Measurements from ENCODE around the gene STEAP1. TPM values are rescaled to one million over a fixed set of nuclear protein-coding genes. Genes with fewer than 3 reads are reported as not detected.
"Not testable (repeated sequence)": the region's sequence is repeated elsewhere in the genome, so short reads cannot be mapped to it uniquely, and the experiment has no call there.

Gene STEAP1
- total and polyA plus RNA-seq, 4 donors: 20.0 to 37.1 (median 29.6) TPM

- not testable (repeated sequence) for H3K9ac ChIP-seq (ENCODE audit: low read depth in 1 of 2, low read length in 2 of 2); DNase-seq (ENCODE audit: low spot score); H3K9me3 ChIP-seq (ENCODE audit: control insufficient read depth in 4 of 4, low read length in 3 of 4); H3K27me3 ChIP-seq (ENCODE audit: control insufficient read depth in 4 of 4, insufficient read depth in 4 of 4, low read length in 3 of 4); H3K27ac ChIP-seq (ENCODE audit: low read depth in 1 of 2, low read length in 2 of 2); H3K36me3 ChIP-seq (ENCODE audit: control insufficient read depth in 4 of 4, insufficient read depth in 3 of 4, low read depth in 1 of 4, low read length in 3 of 4); H3K4me1 ChIP-seq (ENCODE audit: control insufficient read depth in 4 of 4, insufficient read depth in 4 of 4, low read length in 3 of 4); H3K4me3 ChIP-seq (ENCODE audit: low read depth in 1 of 3, low read length in 3 of 3)
- TF ChIP-seq RAD21 (IDR thresholded peaks at IDR 0.05): peak; percentile 47 to 69
- TF ChIP-seq, protein P1, sequence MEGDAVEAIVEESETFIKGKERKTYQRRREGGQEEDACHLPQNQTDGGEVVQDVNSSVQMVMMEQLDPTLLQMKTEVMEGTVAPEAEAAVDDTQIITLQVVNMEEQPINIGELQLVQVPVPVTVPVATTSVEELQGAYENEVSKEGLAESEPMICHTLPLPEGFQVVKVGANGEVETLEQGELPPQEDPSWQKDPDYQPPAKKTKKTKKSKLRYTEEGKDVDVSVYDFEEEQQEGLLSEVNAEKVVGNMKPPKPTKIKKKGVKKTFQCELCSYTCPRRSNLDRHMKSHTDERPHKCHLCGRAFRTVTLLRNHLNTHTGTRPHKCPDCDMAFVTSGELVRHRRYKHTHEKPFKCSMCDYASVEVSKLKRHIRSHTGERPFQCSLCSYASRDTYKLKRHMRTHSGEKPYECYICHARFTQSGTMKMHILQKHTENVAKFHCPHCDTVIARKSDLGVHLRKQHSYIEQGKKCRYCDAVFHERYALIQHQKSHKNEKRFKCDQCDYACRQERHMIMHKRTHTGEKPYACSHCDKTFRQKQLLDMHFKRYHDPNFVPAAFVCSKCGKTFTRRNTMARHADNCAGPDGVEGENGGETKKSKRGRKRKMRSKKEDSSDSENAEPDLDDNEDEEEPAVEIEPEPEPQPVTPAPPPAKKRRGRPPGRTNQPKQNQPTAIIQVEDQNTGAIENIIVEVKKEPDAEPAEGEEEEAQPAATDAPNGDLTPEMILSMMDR (IDR thresholded peaks at IDR 0.05; ENCODE audit: low read depth, low read length, missing input control): peak; percentile 31
Observed at GRCh38 chr7:90149428-90149827, 4.8 kb upstream of the STEAP1 start.

- not testable (repeated sequence) for H3K36me3 ChIP-seq (ENCODE audit: control insufficient read depth in 4 of 4, insufficient read depth in 3 of 4, low read depth in 1 of 4, low read length in 3 of 4); H3K4me1 ChIP-seq (ENCODE audit: control insufficient read depth in 4 of 4, insufficient read depth in 4 of 4, low read length in 3 of 4); H3K9me3 ChIP-seq (ENCODE audit: control insufficient read depth in 4 of 4, low read length in 3 of 4); H3K4me3 ChIP-seq (ENCODE audit: low read depth in 1 of 3, low read length in 3 of 3); H3K9ac ChIP-seq (ENCODE audit: low read depth in 1 of 2, low read length in 2 of 2); H3K27me3 ChIP-seq (ENCODE audit: control insufficient read depth in 4 of 4, insufficient read depth in 4 of 4, low read length in 3 of 4); DNase-seq (ENCODE audit: low spot score); H3K27ac ChIP-seq (ENCODE audit: low read depth in 1 of 2, low read length in 2 of 2)
- 79% methylated on average over 3 of the region's 3 CpGs for WGBS
Observed at GRCh38 chr7:90151884-90152283, 2.4 kb upstream of the STEAP1 start.

DNA sequence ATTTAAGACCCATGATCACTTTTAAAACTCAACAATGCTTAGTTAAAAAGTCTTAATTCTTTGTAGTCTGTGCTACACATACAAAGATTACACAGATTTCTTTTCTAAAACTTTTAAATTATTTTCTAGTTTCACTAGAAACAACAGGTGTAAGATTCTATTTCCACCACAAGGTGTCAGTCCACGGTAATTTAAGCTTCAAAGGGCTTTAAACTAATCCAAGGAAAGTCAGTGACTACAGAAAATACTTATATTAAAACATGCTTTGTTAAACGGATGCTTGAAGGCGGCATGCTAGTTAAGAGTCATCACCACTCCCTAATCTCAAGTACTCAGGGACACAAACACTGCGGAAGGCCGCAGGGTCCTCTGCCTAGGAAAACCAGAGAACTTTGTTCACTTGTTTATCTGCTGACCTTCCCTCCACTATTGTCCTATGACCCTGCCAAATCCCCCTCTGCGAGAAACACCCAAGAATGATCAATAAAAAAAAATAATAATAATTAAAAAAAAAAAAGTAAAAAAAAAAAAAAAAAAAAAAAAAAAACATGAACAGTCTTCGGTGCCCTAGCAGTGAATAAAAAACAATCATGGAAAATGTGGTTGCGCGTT lies 1.5 kb upstream of the STEAP1 start:
- TF ChIP-seq RAD21 (IDR thresholded peaks at IDR 0.05): peak; percentile 76 to 78
- TF ChIP-seq, protein P1 (IDR thresholded peaks at IDR 0.05; ENCODE audit: low read depth, low read length, missing input control): peak; percentile 53
- H3K36me3 ChIP-seq (ENCODE audit: control insufficient read depth in 4 of 4, insufficient read depth in 3 of 4, low read depth in 1 of 4, low read length in 3 of 4); H3K4me3 ChIP-seq (ENCODE audit: low read depth in 1 of 3, low read length in 3 of 3); H3K27ac ChIP-seq (ENCODE audit: low read depth in 1 of 2, low read length in 2 of 2); DNase-seq (ENCODE audit: low spot score); H3K4me1 ChIP-seq (ENCODE audit: control insufficient read depth in 4 of 4, insufficient read depth in 4 of 4, low read length in 3 of 4); H3K27me3 ChIP-seq (ENCODE audit: control insufficient read depth in 4 of 4, insufficient read depth in 4 of 4, low read length in 3 of 4); H3K9me3 ChIP-seq (ENCODE audit: control insufficient read depth in 4 of 4, low read length in 3 of 4); H3K9ac ChIP-seq (ENCODE audit: low read depth in 1 of 2, low read length in 2 of 2): not testable (repeated sequence)
- WGBS: 27% methylated on average over 9 of the region's 9 CpGs

- no peaks in the 10 kb centered on the region for H3K27me3 ChIP-seq (ENCODE audit: control insufficient read depth in 4 of 4, insufficient read depth in 4 of 4, low read length in 3 of 4)
- H3K36me3 ChIP-seq (ENCODE audit: control insufficient read depth in 4 of 4, insufficient read depth in 3 of 4, low read depth in 1 of 4, low read length in 3 of 4): no peaks in the 10 kb centered on the region
- H3K9ac ChIP-seq (ENCODE audit: low read depth in 1 of 2, low read length in 2 of 2): no peak overlapping the region
- WGBS: 51% methylated on average over 4 of the region's 4 CpGs
- peak overlapping the region in 1 of 3 donors; percentile 70 for H3K4me3 ChIP-seq (ENCODE audit: low read depth in 1 of 3, low read length in 3 of 3)
- no peak for DNase-seq (ENCODE audit: low spot score)
- no peak overlapping the region for H3K27ac ChIP-seq (ENCODE audit: low read depth in 1 of 2, low read length in 2 of 2)
- H3K9me3 ChIP-seq (ENCODE audit: control insufficient read depth in 4 of 4, low read length in 3 of 4): no peaks in the 10 kb centered on the region
- H3K4me1 ChIP-seq (ENCODE audit: control insufficient read depth in 4 of 4, insufficient read depth in 4 of 4, low read length in 3 of 4): peaks cover 0 to 4% (median 1%) of the 10 kb centered on the region in 4 donors
- no peak for TF ChIP-seq ZBTB33 (IDR thresholded peaks at IDR 0.05)
- TF ChIP-seq ATF3 (IDR thresholded peaks at IDR 0.05): no peak
- no peak for TF ChIP-seq RXRA (IDR thresholded peaks at IDR 0.05)
- TF ChIP-seq, protein P2, sequence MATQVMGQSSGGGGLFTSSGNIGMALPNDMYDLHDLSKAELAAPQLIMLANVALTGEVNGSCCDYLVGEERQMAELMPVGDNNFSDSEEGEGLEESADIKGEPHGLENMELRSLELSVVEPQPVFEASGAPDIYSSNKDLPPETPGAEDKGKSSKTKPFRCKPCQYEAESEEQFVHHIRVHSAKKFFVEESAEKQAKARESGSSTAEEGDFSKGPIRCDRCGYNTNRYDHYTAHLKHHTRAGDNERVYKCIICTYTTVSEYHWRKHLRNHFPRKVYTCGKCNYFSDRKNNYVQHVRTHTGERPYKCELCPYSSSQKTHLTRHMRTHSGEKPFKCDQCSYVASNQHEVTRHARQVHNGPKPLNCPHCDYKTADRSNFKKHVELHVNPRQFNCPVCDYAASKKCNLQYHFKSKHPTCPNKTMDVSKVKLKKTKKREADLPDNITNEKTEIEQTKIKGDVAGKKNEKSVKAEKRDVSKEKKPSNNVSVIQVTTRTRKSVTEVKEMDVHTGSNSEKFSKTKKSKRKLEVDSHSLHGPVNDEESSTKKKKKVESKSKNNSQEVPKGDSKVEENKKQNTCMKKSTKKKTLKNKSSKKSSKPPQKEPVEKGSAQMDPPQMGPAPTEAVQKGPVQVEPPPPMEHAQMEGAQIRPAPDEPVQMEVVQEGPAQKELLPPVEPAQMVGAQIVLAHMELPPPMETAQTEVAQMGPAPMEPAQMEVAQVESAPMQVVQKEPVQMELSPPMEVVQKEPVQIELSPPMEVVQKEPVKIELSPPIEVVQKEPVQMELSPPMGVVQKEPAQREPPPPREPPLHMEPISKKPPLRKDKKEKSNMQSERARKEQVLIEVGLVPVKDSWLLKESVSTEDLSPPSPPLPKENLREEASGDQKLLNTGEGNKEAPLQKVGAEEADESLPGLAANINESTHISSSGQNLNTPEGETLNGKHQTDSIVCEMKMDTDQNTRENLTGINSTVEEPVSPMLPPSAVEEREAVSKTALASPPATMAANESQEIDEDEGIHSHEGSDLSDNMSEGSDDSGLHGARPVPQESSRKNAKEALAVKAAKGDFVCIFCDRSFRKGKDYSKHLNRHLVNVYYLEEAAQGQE (IDR thresholded peaks at IDR 0.05): no peak
- TF ChIP-seq SP1 (IDR thresholded peaks at IDR 0.05): no peak
- no peak for TF ChIP-seq TAF1 (conservative IDR thresholded peaks at IDR 0.05)
- TF ChIP-seq, protein P1 (IDR thresholded peaks at IDR 0.05; ENCODE audit: low read depth, low read length, missing input control): no peak
Observed at GRCh38 chr7:90155206-90155605, 937 bp downstream of the STEAP1 start.
